D721Med (cell line): ENCODE data around the gene KLHL25.

Experiments
- DNase-seq: peaks from one replicate; pipeline ENCODE4 v3.0.0; 2011; ENCODE audit warnings: low spot score; ENCODE audit not compliant: insufficient read length
- FAIRE-seq: peaks from 2 replicates; lab custom pipeline; 2011; peaks lifted over from hg19 to GRCh38; lab: Jason Lieb, UNC
- CTCF ChIP-seq: IDR thresholded peaks from 2 replicates; pipeline ENCODE4 v1.5.1; 2012; ENCODE audit warnings: mild to moderate bottlenecking, control low read depth; ENCODE audit not compliant: insufficient read depth; ENCODE audit errors: missing control alignments

KLHL25 gene

DNA sequence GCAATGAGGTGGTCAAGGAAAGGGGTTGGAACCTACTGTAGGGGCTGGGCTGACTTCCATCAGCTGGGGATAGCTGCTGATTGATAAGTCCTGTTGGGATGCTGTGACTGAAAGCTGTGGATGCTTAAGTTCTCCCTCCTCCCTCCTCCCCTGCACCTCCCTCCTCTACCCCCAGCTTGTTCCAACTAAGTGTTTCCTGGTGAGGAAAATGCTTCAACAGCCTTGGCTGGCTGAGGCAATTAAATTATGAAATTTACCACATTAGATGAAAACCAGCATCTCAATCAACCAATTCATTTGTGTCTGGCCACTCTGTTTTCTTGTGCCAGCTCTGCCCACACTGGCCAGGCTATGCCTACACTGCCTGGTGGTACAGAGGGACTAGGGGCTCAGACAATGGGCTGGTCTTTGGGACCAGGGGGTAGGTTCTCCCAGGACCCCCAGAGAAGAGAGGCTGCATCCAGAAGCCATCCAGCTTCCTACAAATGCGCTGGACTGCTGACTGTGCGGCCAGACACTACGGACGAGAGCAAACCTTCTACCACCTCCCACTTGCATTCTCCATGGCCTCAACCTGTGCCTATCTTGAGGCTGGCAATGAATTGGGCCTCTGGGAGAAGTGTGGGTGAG, 2.5 kb downstream of the KLHL25 start:
- DNase-seq: no peak
- FAIRE-seq: no peak
- TF ChIP-seq CTCF: no peak

GRCh38 chr15:85789496-85789875, 5.2 kb downstream of the KLHL25 start:
- no peak for TF ChIP-seq CTCF
- no peak for DNase-seq
- no peak for FAIRE-seq

GRCh38 chr15:85788771-85789495, 5.8 kb downstream of the KLHL25 start:
- TF ChIP-seq CTCF: no peak
- no peak for DNase-seq

DNA sequence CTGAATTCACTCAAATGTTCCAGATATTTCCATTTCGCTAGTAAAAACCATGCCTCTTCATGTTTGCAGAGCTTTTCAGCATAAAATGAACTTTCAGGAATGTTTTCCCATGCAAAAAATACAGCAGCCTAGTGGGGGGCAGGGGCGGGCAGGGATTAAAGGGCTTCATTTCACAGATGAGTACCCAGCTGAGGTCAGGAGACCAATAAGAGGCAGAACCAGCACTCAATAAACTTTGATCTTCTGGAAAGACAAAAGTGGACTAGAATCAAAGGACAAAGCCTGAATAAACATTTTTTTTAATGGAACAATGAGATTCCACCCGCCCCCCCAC, 8.0 kb downstream of the KLHL25 start:
- no peak for DNase-seq
- FAIRE-seq: no peak
- no peak for TF ChIP-seq CTCF

More at GRCh38 chr15:85788771-85789495, 5.8 kb downstream of the KLHL25 start:
- FAIRE-seq: no peak

DNA sequence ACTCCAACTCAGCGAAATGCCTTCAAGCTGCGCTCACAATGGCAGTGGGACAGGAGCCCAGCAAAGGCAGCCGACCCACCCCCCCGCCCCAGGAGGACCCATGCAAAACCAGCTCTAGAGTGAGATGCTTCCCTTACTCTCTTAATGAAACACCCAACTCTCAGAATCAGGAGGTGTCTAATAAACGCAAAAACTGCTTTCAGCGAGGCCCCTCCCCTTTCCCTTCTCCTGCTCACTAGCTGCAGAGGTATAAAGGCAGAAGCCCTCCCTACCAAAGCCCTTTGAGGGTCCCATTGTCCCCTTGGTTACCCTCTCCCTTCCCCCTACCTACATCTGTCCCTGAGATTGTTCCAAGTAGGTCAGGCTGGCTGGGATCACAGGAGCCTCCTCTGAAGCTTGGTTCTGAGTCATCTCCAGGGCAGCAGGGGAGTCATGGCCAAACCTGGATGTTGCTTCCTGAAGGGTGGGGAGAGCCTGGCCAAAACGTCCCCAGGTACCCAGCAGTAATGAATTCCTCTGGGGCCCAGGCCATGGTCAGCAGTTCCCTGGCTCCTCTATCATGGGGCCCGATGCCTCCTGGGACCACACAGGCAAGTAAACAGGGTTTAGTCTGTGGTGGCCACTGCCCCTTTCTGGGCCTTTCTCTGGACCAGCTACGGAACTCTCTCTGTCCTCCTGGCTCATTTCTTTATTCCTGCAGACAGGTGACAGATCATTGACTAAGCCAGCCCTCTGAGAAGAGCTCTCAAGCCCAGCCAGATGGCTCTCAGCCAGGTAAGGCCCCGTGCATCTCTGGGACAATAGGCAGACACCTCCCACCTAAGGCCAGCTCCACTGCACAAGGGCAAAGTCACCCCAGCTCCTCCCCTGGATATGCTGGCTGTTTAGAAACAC, 8.6 kb downstream of the KLHL25 start:
- FAIRE-seq: no peak
- no peak for DNase-seq
- TF ChIP-seq CTCF: no peak

DNA sequence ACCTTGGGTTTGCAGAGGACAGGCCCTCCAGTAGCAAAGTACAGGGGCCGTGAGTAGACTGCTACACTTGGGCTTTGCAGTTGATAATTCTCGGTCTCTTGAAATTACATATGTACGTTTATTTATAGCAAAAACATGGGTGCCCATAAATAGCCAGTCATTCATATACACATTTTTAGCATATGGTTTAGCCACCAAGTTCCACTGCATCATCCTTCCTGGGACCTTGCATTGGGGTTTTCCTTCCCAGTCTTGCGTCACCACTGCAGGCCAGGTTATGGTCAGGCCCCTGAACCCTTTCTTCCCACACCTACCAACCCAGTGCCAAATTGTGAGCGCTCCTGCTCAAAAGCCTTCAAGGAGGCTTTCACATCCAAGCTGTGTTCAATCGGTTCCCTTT, 12.7 kb downstream of the KLHL25 start:
- DNase-seq (no peak), FAIRE-seq (no peak)
- no peak for TF ChIP-seq CTCF
